ENCODE results near the gene RAB7A.
"Not testable (repeated sequence)": the region's sequence is repeated elsewhere in the genome, so short reads cannot be mapped to it uniquely, and the experiment has no call there.

- not testable (repeated sequence) for TF ChIP-seq TAF1 (IDR thresholded peaks at IDR 0.05; ENCODE audit: borderline replicate concordance, low read depth, low read length); POLR2A (IDR thresholded peaks at IDR 0.05; ENCODE audit: low read depth, low read length); POLR2AphosphoS5 (IDR thresholded peaks at IDR 0.05; ENCODE audit: low read depth, low read length)
Measured at GRCh38 chr3:128718892-128719291, 7.1 kb upstream of the RAB7A start.

Measured in GM12892 (cell line).